HG02943 (cell line): ENCODE data around the gene MNS1.
"Not testable (repeated sequence)": the region's sequence is repeated elsewhere in the genome, so short reads cannot be mapped to it uniquely, and the experiment has no call there.

ENCODE experiments used
- ATAC-seq: cut with Tn5 transposase; IDR thresholded peaks from one replicate; pipeline ENCODE4 v1.9.1; 2021; ENCODE audit warnings: mild to moderate bottlenecking, low read depth, moderate library complexity; ENCODE audit not compliant: unreplicated experiment

Gene MNS1

GRCh38 chr15:56456229-56456628 lies 8.7 kb downstream of the MNS1 start:
- ATAC-seq: no peak

GRCh38 chr15:56454836-56455235 lies 10.1 kb downstream of the MNS1 start:
- ATAC-seq: no peak

GRCh38 chr15:56445746-56446145 lies 19.2 kb downstream of the MNS1 start:
- no peak for ATAC-seq

GRCh38 chr15:56442354-56442753 lies 22.6 kb downstream of the MNS1 start:
- ATAC-seq: no peak

GRCh38 chr15:56440214-56440770 lies 24.6 kb downstream of the MNS1 start:
- ATAC-seq: no peak

- no peak for ATAC-seq
Observed at GRCh38 chr15:56432304-56432703, 32.6 kb downstream of the MNS1 start.

GRCh38 chr15:56428821-56429458 lies 36.0 kb downstream of the MNS1 start:
- no peak for ATAC-seq

- ATAC-seq: no peak
Observed at GRCh38 chr15:56425976-56426375, 39.0 kb downstream of the MNS1 start.

GRCh38 chr15:56425276-56425675 lies 39.7 kb downstream of the MNS1 start:
- ATAC-seq: no peak

GRCh38 chr15:56413114-56413733 lies 51.7 kb downstream of the MNS1 start:
- not testable (repeated sequence) for ATAC-seq

GRCh38 chr15:56411122-56411749 lies 53.7 kb downstream of the MNS1 start:
- ATAC-seq: no peak

GRCh38 chr15:56410721-56411120 lies 54.2 kb downstream of the MNS1 start:
- ATAC-seq: no peak

GRCh38 chr15:56399209-56399608 lies 65.7 kb downstream of the MNS1 start:
- ATAC-seq: not testable (repeated sequence)

GRCh38 chr15:56397325-56397724 lies 67.6 kb downstream of the MNS1 start:
- not testable (repeated sequence) for ATAC-seq

GRCh38 chr15:56394909-56395308 lies 70.0 kb downstream of the MNS1 start:
- no peak for ATAC-seq

- ATAC-seq: no peak
Observed at GRCh38 chr15:56393277-56393676, 71.7 kb downstream of the MNS1 start.

GRCh38 chr15:56390739-56391267 lies 74.1 kb downstream of the MNS1 start:
- ATAC-seq: no peak

GRCh38 chr15:56385908-56386307 lies 79.0 kb downstream of the MNS1 start:
- ATAC-seq: no peak

GRCh38 chr15:56383010-56383409 lies 81.9 kb downstream of the MNS1 start:
- no peak for ATAC-seq
